DND-41 (cell line): ENCODE data around the gene SLC35A1.

Source experiments
- CTCF ChIP-seq: IDR thresholded peaks from 2 replicates; pipeline ENCODE4 v1.5.1; 2012; ENCODE audit warnings: borderline replicate concordance, low read length, moderate library complexity, mild to moderate bottlenecking; ENCODE audit not compliant: poor library complexity, severe bottlenecking; ENCODE audit errors: extremely low read depth
- EZH2 ChIP-seq: IDR thresholded peaks from 3 replicates; pipeline ENCODE4 v1.6.1; 2012; ENCODE audit warnings: borderline replicate concordance, low read depth, mild to moderate bottlenecking, moderate library complexity, low read length, inconsistent platforms; ENCODE audit not compliant: severe bottlenecking

- TF ChIP-seq CTCF: no peak
- TF ChIP-seq EZH2: no peak
These were observed 42.3 kb upstream of the SLC35A1 start for GRCh38 chr6:87430499-87430898.
